Left ventricle myocardium inferior (tissue), 1 donor: Measurements from ENCODE around the gene ASXL2. TPM values are rescaled to one million over a fixed set of nuclear protein-coding genes. Genes with fewer than 3 reads are reported as not detected.
A peak's percentile ranks its signal among the peaks of the same experiment; 100 is the strongest.
"Not testable (repeated sequence)": the region's sequence is repeated elsewhere in the genome, so short reads cannot be mapped to it uniquely, and the experiment has no call there.

Experiments used
- DNase-seq: peaks from one replicate; pipeline ENCODE4 v3.0.0-alpha.2; 2020
- H3K27ac ChIP-seq: fragments of 200-600 bp; replicated peaks from 2 replicates; pipeline ENCODE4 v1.8.0; 2021
- H3K27me3 ChIP-seq: fragments of 200-600 bp; 2 replicates; pipeline ENCODE4 v1.8.0; 2021; ENCODE audit warnings: low read depth
- H3K36me3 ChIP-seq: fragments of 200-600 bp; 2 replicates; pipeline ENCODE4 v1.8.0; 2021
- H3K4me1 ChIP-seq: fragments of 200-600 bp; 2 replicates; pipeline ENCODE4 v1.8.0; 2021
- H3K4me3 ChIP-seq: fragments of 200-600 bp; 2 replicates; pipeline ENCODE4 v1.8.0; 2021; ENCODE audit warnings: mild to moderate bottlenecking, moderate library complexity
- H3K9me3 ChIP-seq: fragments of 200-600 bp; replicated peaks from 2 replicates; pipeline ENCODE4 v1.8.0; 2021
- CTCF ChIP-seq: fragments of 200-600 bp; IDR thresholded peaks from 2 replicates; pipeline ENCODE4 v1.8.0; 2021; ENCODE audit warnings: antibody characterized with exemption, mild to moderate bottlenecking, borderline replicate concordance
- intact Hi-C: fragments of 100-400 bp; cut with micrococcal nuclease; formaldehyde crosslinking; loops from one replicate; pipeline ENCODE4 v1.11.0; 2022
- total RNA-seq: library from RNA; stranded (reverse); fragmentation: NEBNext Ultra II Directional; extraction: Animal tissue kit (Norgen Biotek cat#: 25700); gene quantifications from one replicate; pipeline ENCODE4 v1.2.1, GENCODE V29; 2021
- donor health status: DM: no; HTN: yes; CAD: no; lungs with severe emphysema.

ASXL2 gene
- total RNA-seq, 1 donor from 2014 or later, result 19.1 TPM

GRCh38 chr2:25855065-25855464, 23.2 kb downstream of the ASXL2 start:
- no peaks in the 10 kb centered on the region for H3K9me3 ChIP-seq
- no peak for TF ChIP-seq CTCF
- H3K4me3 ChIP-seq, result no peak overlapping the region
- H3K27me3 ChIP-seq, result no peaks in the 10 kb centered on the region
- intact Hi-C loops, result no loop called here
- no peaks in the 10 kb centered on the region for H3K36me3 ChIP-seq
- H3K4me1 ChIP-seq, result peaks cover 37% of the 10 kb centered on the region
- no peak overlapping the region for H3K27ac ChIP-seq
- no peak for DNase-seq

GRCh38 chr2:25854613-25855012, 23.7 kb downstream of the ASXL2 start:
- Histone ChIP-seq H3K27me3 (no peaks in the 10 kb centered on the region), H3K9me3 (no peaks in the 10 kb centered on the region), H3K4me3 (no peak overlapping the region), H3K36me3 (no peaks in the 10 kb centered on the region), H3K4me1 (peaks cover 37% of the 10 kb centered on the region), H3K27ac (no peak overlapping the region)
- intact Hi-C loops, result no loop called here
- no peak for DNase-seq
- no peak for TF ChIP-seq CTCF

- Histone ChIP-seq H3K27me3 (no peaks in the 10 kb centered on the region), H3K36me3 (no peaks in the 10 kb centered on the region), H3K27ac (no peak overlapping the region), H3K4me1 (peaks cover 37% of the 10 kb centered on the region), H3K4me3 (no peak overlapping the region), H3K9me3 (no peaks in the 10 kb centered on the region)
- TF ChIP-seq CTCF, result no peak
- intact Hi-C loops, result no loop called here
- DNase-seq, result no peak
These were observed 25.1 kb downstream of the ASXL2 start for GRCh38 chr2:25853038-25853638.

GRCh38 chr2:25851740-25852503, 26.4 kb downstream of the ASXL2 start:
- no peak overlapping the region for H3K27ac ChIP-seq
- H3K9me3 ChIP-seq, result no peaks in the 10 kb centered on the region
- DNase-seq, result no peak
- intact Hi-C loops, result no loop called here
- peaks cover 32% of the 10 kb centered on the region for H3K4me1 ChIP-seq
- H3K27me3 ChIP-seq, result no peaks in the 10 kb centered on the region
- peak; percentile 77 for TF ChIP-seq CTCF
- H3K4me3 ChIP-seq, result no peak overlapping the region
- H3K36me3 ChIP-seq, result no peaks in the 10 kb centered on the region

- DNase-seq, H3K27ac ChIP-seq, H3K4me3 ChIP-seq, H3K9me3 ChIP-seq, H3K36me3 ChIP-seq, intact Hi-C loops, H3K27me3 ChIP-seq: not testable (repeated sequence)
- H3K4me1 ChIP-seq, result peaks cover 32% of the 10 kb centered on the region
These were observed 27.9 kb downstream of the ASXL2 start for GRCh38 chr2:25850400-25850799.

DNA sequence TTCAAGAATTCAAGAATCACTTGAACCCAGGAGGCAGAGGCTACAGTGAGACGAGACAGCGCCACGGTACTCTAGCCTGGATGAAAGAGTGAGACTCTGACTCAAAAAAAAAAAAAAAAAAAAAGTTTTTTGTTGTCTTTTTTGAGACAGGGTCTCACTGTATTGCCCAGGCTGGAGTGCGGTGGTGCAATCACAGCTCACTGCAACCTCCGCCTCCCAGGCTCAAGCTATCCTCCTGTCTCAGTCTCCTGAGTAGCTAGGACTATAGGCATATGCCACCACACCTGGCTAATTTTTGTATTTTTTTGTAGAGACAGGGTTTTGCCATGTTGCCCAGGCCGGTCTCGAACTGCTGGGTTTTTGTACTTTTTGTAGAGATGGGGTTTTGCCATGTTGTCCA, 28.9 kb downstream of the ASXL2 start:
- H3K27me3 ChIP-seq, H3K9me3 ChIP-seq, DNase-seq, H3K27ac ChIP-seq, H3K36me3 ChIP-seq, intact Hi-C loops, H3K4me3 ChIP-seq: not testable (repeated sequence)
- peaks cover 21% of the 10 kb centered on the region for H3K4me1 ChIP-seq
